Endometrial microvascular endothelial cells (primary cell): ENCODE measurements around the gene SVIL. TPM values are rescaled to one million over a fixed set of nuclear protein-coding genes. Genes with fewer than 3 reads are reported as not detected.
"Not testable (repeated sequence)": the region's sequence is repeated elsewhere in the genome, so short reads cannot be mapped to it uniquely, and the experiment has no call there.

Experiments used
- in situ Hi-C: cut with HindIII; loops from 2 replicates; pipeline ENCODE4 v1.10.0; 2017; ENCODE audit warnings: low sequenced_read_pairs, low pct_unique_long_range_greater_than_20kb; ENCODE audit errors: inconsistent ontology term
- total RNA-seq: library from RNA; depleted of rRNA; stranded (reverse); fragments of >200 nt; gene quantifications from one replicate; pipeline ENCODE4 v1.2.3, GENCODE V29; 2015; ENCODE audit errors: inconsistent ontology term

SVIL gene
- total RNA-seq, 1 donor from 2014 or later, result 36.0 TPM

GRCh38 chr10:29557665-29558064, 77.1 kb downstream of the SVIL start:
- in situ Hi-C loops, result no loop called here

DNA sequence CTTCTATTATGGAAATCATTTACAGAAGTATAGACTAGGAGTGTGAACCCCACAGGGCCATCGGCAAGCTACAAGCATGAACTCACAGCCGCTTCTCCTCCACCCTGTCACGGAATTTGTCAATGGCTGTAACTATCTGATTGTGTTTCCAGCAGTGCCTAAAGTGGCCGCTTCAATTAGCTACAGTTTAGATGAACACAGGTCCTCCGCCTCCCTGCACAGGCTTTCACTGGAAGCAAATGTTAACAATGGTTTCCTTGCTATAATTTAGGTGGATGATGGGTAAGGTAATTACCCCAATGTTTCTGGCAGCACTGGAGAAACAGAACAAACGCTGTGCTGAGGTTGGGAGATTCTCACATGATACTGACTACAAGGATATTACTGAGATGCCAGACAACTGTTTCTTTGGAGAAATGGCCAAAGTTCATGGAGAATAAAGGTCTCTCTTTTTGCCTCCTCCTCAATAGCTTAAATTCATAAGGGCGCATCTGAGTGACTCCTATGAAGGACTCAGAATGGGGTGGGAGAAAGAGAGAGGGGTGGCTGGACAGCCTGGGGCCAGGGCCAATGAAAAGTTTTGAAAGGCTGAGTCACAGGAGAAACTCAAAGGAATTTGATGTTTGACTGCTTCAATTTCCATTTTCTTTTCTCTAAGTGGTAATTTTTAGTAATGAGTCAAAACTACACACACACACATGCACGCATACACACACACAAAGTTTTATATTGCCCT, 78.9 kb downstream of the SVIL start:
- in situ Hi-C loops, result no loop called here

DNA sequence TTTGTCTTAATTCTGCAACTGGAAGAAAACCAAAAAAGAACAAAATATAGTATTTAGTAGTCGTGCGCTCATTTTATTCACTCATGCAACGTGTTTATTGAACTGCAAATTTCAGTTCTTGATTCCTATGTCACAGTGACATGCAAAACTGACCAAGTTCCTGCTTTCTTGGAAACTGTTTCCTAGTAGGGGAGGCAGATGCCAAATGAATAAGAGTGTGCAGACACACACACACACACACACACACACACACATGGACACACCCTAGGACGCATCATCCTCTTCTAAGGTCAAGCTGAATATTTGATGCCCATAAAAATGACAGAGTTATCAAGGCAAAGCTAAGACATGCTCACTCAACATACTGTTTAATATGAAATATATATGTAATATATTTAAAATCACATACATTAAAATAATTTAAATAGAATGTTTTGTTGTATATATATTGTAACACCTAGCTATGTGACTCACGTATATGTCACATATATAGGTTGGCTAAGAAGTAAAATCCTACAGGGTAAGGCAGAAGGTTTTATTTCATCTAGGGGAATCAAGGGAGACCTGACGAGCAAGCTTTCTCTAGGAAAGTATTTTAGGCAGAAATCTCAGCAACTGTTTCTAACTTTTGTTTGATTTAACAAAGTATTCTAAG, 79.6 kb downstream of the SVIL start:
- in situ Hi-C loops, result no loop called here

GRCh38 chr10:29554660-29555059, 80.1 kb downstream of the SVIL start:
- in situ Hi-C loops, result no loop called here

DNA sequence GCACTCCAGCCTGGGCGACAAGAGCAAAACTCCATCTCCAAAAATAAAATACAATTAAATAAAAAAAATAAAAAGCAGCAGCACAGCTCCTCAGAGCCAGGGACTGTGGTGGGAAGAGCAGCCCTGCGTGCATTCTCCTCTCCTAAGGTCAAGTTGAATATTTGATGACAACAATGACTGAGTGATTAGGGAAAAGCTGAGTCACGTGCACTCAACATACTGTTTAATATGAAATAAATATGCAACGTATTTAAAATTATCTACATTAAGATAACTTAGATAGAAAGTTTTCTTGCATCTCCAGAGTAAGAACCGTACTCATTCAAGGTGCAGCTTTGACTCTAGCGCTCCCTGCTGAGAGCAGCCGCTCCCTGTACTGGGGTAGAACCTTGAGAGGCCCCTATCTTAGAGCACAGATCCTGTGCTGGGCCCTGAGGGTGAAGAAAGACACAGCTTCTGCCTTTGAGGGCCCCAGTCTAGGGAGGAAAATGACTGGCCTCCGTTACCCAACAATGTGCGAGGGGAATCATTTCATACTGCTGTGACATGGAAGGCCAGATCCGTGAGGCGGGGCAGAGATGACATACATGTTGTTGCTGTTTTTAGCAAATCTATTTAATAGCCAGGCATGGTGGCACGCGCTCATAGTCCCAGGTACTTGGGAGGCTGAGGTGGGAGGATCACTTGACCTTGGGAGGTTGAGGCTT, 81.1 kb downstream of the SVIL start:
- in situ Hi-C loops, result no loop called here

DNA sequence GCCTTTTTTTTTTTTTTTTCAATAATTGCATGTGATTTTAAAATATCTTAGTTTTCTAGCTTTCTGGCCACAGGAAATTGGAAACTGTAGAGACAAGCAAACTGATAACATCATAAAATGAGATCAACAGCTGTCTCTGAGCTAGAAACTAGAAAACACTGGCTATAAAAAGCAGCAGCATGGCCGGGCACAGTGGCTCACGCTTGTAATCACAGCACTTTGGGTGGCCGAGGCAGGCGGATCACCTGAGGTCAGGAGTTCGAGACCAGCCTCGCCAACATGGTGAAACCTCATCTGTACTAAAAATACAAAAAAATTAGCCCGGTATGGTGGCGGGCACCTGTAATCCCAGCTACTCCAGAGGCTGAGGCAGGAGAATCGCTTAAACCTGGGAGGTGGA, 81.7 kb downstream of the SVIL start:
- in situ Hi-C loops, result not testable (repeated sequence)

DNA sequence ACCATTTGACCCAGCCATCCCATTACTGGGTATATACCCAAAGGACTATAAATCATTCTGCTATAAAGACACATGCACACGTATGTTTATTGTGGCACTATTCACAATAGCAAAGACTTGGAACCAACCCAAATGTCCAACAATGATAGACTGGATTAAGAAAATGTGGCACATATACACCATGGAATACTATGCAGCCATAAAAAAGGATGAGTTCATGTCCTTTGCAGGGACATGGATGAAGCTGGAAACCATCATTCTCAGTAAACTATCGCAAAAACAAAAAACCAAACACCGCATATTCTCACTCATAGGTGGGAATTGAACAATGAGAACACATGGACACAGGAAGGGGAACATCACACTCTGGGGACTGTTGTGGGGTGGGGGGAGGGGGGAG, 85.3 kb downstream of the SVIL start:
- in situ Hi-C loops, result not testable (repeated sequence)

DNA sequence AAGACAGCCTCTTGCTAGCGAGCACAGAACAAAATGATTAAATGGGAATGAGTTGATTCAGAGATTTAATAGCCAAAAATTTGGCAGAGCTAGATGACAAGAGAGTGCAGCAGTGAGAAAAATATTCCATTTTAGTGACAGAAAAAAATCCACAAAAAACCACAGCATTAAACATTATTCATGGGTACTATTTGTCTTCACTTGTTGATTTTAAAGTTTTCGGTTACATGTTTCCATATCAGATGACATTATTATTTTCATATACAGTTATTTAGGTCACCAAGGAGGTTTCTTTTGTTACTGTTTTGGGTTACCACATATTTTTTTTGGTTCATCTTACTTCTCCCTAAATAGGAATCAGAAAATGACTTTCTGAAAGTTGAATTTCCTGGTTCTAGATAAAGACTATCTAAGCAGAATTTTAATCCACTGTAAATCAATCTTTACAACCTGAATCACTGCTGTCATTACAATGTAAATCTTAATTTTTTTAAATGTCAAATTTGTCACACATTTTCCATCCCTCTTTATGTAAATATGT, 87.9 kb downstream of the SVIL start:
- in situ Hi-C loops, result no loop called here

GRCh38 chr10:29545122-29545521, 89.6 kb downstream of the SVIL start:
- in situ Hi-C loops, result no loop called here

GRCh38 chr10:29543715-29544114, 91.1 kb downstream of the SVIL start:
- in situ Hi-C loops, result no loop called here

- in situ Hi-C loops, result no loop called here
Measured at GRCh38 chr10:29542723-29543122, 92.0 kb downstream of the SVIL start.

DNA sequence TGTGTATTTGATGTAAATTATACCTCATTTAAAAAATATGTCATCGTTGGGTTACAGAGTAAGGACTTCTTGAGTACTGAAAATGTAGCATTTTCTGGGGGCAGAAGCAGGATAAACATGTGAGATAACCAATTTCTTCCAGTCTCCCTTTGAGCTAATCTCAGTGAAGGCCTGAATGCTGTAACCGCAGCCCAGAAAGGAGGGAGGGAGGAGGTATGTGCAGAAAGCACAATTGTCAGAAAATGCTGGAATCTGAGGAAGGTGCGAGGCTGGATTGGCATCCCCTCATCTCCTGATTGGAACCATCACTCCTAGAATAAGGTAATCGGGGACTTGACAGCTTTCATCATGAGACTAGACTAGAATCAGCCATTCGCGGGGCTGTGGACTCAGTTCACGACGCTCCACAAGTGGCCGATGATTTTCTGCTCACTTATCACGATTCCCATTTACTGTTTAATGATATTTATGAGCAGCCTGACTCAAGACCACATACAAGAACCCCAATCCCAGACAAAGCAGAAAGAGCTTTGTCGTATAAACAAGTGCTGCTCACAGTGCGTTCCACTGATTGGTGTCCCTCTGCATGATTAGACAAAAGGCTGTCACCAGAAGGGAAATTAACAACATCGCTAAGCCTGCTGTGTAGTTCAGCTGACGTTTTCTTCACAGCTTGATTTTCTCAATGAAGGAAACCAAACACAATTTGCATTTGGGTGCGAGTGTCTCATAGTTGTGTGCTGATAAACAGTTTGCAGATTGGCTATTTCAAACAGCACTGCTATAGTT, 93.2 kb downstream of the SVIL start:
- in situ Hi-C loops, result no loop called here

- in situ Hi-C loops, result no loop called here
Measured at GRCh38 chr10:29540016-29540415, 94.8 kb downstream of the SVIL start.

DNA sequence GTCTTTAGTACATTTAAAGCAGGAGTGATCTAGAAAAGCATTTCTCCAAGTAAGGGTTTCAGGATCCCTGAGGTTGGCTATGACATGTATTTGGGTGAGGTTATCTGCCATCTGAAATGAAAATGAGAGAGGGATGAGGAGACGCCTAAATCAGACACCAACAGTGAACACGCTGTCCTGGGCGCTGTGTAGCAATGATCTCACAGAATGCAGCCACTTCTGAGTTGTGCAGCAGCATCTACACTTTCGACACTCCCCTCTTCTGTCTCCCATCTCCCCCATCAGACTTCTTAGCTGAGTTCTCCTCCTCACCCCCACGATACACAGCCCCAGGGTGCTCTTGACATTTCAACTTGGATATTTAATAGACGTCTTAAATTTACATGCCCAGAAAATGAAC, 95.4 kb downstream of the SVIL start:
- in situ Hi-C loops, result no loop called here

GRCh38 chr10:29537799-29538198, 97.0 kb downstream of the SVIL start:
- in situ Hi-C loops, result no loop called here

DNA sequence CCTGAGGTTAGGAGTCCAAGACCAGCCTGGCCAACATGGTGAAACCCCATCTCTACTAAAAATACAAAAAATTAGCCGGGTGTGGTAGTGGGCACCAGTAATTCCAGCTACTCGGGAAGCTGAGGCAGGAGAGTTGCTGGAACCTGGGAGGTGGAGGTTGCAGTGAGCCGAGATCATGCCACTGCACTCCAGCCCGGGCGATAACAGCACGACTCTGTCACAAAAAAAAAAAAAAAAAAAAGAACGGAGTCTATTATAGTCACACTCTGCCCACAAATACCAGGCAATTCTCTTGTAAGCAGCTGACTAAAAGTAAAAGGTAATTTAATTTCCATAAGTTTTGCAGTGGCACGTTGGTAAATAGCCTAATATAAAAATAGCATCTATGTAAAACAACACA, 98.1 kb downstream of the SVIL start:
- in situ Hi-C loops, result not testable (repeated sequence)

DNA sequence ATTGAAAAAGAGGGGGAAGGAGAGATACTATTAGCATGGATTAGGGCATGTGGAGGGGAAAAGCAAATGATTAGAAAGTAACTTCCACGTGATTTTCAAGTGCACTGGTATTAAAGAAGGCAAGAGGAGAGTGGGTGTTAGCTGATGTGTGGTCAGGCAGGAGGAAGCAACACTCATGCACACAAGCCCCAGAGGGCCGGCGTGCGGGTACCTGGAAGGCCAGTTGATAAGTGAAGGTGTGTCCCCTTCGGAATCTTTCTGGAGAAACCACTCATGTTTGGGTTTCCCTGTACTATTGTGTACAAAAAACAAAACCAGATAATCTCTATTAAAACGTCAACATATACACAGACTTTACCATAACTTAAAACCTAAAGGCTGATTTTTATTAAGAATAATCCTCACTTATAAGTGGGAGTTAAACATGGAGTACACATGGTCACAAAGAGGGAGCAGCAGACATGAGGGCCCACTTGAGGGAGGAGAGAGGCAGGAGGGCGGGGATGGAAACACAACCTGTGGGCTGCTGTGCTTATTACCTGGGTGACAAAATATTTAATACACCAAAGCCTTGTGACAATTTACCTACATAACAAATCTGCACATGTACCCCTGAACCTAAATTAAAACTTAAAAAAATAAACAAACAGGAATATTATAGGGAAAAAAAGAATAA, 98.9 kb downstream of the SVIL start:
- in situ Hi-C loops, result no loop called here

- in situ Hi-C loops, result no loop called here
Measured at GRCh38 chr10:29535012-29535777, 99.6 kb downstream of the SVIL start.
